Measurements from ENCODE around the gene APOBEC2.

GRCh38 chr6:41111017-41111416 is 58.0 kb downstream of the APOBEC2 start:
- TF ChIP-seq POLR2A (IDR thresholded peaks at IDR 0.05) (no peak), POLR2AphosphoS5 (IDR thresholded peaks at IDR 0.05) (no peak)
- TF ChIP-seq, protein P1, sequence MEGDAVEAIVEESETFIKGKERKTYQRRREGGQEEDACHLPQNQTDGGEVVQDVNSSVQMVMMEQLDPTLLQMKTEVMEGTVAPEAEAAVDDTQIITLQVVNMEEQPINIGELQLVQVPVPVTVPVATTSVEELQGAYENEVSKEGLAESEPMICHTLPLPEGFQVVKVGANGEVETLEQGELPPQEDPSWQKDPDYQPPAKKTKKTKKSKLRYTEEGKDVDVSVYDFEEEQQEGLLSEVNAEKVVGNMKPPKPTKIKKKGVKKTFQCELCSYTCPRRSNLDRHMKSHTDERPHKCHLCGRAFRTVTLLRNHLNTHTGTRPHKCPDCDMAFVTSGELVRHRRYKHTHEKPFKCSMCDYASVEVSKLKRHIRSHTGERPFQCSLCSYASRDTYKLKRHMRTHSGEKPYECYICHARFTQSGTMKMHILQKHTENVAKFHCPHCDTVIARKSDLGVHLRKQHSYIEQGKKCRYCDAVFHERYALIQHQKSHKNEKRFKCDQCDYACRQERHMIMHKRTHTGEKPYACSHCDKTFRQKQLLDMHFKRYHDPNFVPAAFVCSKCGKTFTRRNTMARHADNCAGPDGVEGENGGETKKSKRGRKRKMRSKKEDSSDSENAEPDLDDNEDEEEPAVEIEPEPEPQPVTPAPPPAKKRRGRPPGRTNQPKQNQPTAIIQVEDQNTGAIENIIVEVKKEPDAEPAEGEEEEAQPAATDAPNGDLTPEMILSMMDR (IDR thresholded peaks at IDR 0.05): no peak

All from suprapubic skin (tissue), 4 donors.